ENCODE data around the gene NPAS3. TPM values are rescaled to one million over a fixed set of nuclear protein-coding genes. Genes with fewer than 3 reads are reported as not detected.

Gene NPAS3
- total RNA-seq, 1 experiment from 2014 or later = not detected

DNA sequence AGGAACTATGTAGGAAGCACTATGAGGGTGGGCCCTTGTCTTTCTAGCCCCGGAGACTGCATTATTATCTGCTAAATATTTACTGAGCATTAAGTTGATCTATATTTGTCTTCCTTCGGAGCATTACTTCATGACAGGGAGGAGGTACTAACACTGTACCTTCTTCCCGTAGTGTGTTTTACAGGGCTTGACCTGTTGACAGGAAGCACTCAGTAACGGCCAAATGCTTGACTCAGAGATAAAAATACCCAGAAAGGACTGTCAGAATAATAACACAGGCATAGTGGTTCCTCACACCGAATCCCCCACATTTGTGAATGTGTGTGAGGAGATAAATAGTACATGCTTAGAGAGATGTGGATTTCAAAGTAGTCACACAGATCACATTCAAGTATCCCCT lies 545.6 kb downstream of the NPAS3 start:
- intact Hi-C loops (cut with micrococcal nuclease) = no loop called here
- BruUV-seq (replicated peaks) = no TSS peak
- Histone ChIP-seq H3K27me3 (ENCODE audit: insufficient read depth, low read length) (no peaks in the 10 kb centered on the region; the same call in 1 of the 2 replicates), H3K4me1 (ENCODE audit: control insufficient read depth in 1 of 2, insufficient read depth in 2 of 2, low read length in 2 of 2) (no peaks in the 10 kb centered on the region), H3K27ac (ENCODE audit: low read depth, low read length) (no peak overlapping the region), H3K4me2 (ENCODE audit: low read length) (no peak overlapping the region), H2AFZ (ENCODE audit: low read depth, low read length, poor library complexity, severe bottlenecking) (no peak overlapping the region), H3K4me3 (replicated peaks in 1 of 2; ENCODE audit: low read depth in 1 of 2, low read length in 2 of 2) (no peak overlapping the region), H4K20me1 (ENCODE audit: insufficient read depth) (no peaks in the 10 kb centered on the region), H3K9me3 (ENCODE audit: control insufficient read depth in 1 of 2, insufficient read depth in 1 of 2, low read depth in 1 of 2, low read length in 2 of 2) (no peaks in the 10 kb centered on the region), H3K36me3 (ENCODE audit: control insufficient read depth in 1 of 2, insufficient read depth in 2 of 2, low read length in 2 of 2) (no peaks in the 10 kb centered on the region), H3K9ac (ENCODE audit: low read length) (no peak overlapping the region), H3K9me2 (ENCODE audit: insufficient read depth) (no peaks in the 10 kb centered on the region), H3K79me2 (ENCODE audit: insufficient read depth, low read length) (no peaks in the 10 kb centered on the region)
- ChIA-PET CTCF (no interaction called here), RAD21 (ENCODE audit: low non-redundant PET in 1 of 2, low total read pairs in 2 of 2, uncharacterized antibody in 2 of 2, unreplicated experiment in 2 of 2) (no interaction called here), POLR2A (no interaction called here)
- TF ChIP-seq FOSL1 (IDR thresholded peaks at IDR 0.05; ENCODE audit: low read depth) (no peak), EZH2 (IDR thresholded peaks at IDR 0.05) (no peak), SIN3A (IDR thresholded peaks at IDR 0.05; ENCODE audit: low read depth) (no peak), POLR2AphosphoS5 (IDR thresholded peaks at IDR 0.05; ENCODE audit: low read depth, low read length) (no peak), ZNF274 (IDR thresholded peaks at IDR 0.05; ENCODE audit: low read depth, low read length) (no peak), YY1 (IDR thresholded peaks at IDR 0.05; ENCODE audit: extremely low read depth, insufficient replicate concordance, low read depth, low read length) (no peak), CTCF (IDR thresholded peaks at IDR 0.05 in 2 of 3, conservative IDR thresholded peaks at IDR 0.05 in 1 of 3; ENCODE audit: borderline replicate concordance in 1 of 3, insufficient read depth in 1 of 3, low read depth in 2 of 3, low read length in 2 of 3) (no peak), SP1 (IDR thresholded peaks at IDR 0.05; ENCODE audit: low read depth) (no peak), RAD21 (IDR thresholded peaks at IDR 0.05; ENCODE audit: low read depth) (no peak), TCF7L2 (IDR thresholded peaks at IDR 0.05; ENCODE audit: borderline replicate concordance, extremely low read depth, insufficient read depth, insufficient read length) (no peak), ZFX (IDR thresholded peaks at IDR 0.05) (no peak), CEBPB (IDR thresholded peaks at IDR 0.05; ENCODE audit: low read depth) (no peak), SRF (IDR thresholded peaks at IDR 0.05; ENCODE audit: low read depth) (no peak), CBX3 (IDR thresholded peaks at IDR 0.05; ENCODE audit: low read depth) (no peak)
- TF ChIP-seq, protein P1, sequence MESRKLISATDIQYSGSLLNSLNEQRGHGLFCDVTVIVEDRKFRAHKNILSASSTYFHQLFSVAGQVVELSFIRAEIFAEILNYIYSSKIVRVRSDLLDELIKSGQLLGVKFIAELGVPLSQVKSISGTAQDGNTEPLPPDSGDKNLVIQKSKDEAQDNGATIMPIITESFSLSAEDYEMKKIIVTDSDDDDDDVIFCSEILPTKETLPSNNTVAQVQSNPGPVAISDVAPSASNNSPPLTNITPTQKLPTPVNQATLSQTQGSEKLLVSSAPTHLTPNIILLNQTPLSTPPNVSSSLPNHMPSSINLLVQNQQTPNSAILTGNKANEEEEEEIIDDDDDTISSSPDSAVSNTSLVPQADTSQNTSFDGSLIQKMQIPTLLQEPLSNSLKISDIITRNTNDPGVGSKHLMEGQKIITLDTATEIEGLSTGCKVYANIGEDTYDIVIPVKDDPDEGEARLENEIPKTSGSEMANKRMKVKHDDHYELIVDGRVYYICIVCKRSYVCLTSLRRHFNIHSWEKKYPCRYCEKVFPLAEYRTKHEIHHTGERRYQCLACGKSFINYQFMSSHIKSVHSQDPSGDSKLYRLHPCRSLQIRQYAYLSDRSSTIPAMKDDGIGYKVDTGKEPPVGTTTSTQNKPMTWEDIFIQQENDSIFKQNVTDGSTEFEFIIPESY (IDR thresholded peaks at IDR 0.05; ENCODE audit: extremely low read depth, insufficient replicate concordance, low read length) = no peak
- no peak for DNase-seq (ENCODE audit: low read depth, low spot score)
- ATAC-seq = no peak
